Activated CD8-positive, alpha-beta memory T cell treated with anti-CD3 and anti-CD28 coated beads, Interleukin-2, amount 50 U/mL, for 24 hours (primary cell): Measurements from ENCODE around the gene PLA2G4D.

Source experiments
- DNase-seq: peaks from one replicate; pipeline ENCODE4 v3.0.0-alpha.2; 2020; ENCODE audit errors: extremely low read depth

Gene PLA2G4D

GRCh38 chr15:42090370-42090769 is 4.0 kb downstream of the PLA2G4D start:
- DNase-seq, result no peak

GRCh38 chr15:42089942-42090341 is 4.4 kb downstream of the PLA2G4D start:
- no peak for DNase-seq

- no peak for DNase-seq
Measured at GRCh38 chr15:42088801-42089640, 5.3 kb downstream of the PLA2G4D start.

DNA sequence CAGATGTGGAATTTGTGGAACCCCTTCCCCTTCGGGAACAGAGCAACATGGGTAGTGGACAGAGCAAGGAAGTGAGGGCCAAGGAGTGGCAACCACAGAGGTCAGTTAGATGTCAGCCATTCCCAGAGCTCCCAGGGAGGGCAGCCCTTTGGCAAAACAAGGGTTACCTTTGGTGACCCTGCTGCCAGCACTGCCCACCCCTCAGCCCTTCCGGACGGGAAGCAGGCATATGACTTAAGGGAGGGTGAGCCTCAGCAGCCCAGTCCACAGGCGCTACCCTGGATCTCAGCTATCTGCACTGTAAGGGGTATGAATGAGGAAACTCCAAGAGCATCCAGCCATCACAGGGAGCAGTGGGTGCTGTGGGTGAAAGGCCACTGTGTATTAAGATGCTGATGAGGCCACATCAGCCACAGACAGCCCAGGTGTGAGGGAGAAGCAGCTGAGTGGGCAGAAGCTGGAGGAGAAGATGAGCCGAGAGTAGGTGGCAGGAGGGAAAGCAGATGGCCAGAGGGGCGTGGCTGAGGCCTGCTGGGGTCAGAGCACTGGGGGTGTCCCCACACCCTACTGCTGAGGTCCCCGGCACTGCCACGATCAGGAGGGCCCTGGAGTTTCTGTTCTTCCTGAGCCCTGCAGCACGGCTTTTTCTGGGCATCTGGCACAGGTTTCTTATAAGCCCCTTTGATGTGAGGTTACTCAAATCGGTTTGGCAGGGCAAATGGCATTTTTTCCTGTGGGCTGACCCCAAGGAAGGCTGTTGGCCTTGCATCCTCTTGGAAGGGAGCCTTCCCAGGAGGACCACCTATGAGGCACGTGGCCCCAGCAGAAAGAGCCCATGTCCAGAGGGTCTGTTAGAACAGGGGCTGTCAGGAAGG is 6.2 kb downstream of the PLA2G4D start:
- DNase-seq, result no peak

DNA sequence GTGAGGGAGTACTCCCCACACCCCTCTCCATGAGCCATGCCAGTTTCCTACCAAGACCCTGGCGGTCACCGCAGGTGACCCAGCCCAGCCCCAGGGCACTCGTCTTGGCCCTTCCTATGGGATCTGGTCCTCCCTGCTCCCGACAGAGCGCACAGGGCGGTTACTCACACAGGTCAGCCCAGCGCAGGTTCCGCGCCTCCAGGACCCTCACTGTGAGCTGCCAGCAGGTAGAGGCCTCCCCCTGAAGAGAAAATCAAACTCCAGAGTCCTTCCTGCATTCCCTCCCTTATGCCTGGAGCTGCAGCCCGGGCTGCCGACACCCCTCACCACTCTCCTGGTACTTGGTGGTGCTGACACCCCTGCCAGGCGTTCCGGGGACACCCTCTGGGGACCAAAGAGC is 6.9 kb downstream of the PLA2G4D start:
- no peak for DNase-seq

DNA sequence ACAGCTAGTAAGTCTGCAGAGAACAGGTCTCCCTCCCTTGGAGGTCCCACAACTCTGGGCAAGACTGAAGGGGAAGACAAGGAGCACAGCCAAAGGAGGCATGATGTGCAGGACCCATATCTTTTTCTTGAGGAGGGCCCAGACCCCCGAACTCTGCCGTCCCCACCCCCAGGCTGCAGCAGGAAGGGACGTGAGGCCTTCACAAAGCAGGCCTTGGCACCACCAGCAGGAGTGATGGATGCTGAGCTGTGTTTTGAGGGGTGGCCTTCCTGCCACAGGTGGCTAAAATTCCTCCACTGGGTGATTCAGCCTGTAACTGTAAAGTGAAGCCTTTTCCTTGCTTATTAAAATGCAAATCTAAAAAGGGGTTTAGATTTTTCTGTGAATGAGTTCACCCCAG is 8.6 kb downstream of the PLA2G4D start:
- DNase-seq, result no peak

- no peak for DNase-seq
Measured at GRCh38 chr15:42085236-42085605, 9.1 kb downstream of the PLA2G4D start.

DNA sequence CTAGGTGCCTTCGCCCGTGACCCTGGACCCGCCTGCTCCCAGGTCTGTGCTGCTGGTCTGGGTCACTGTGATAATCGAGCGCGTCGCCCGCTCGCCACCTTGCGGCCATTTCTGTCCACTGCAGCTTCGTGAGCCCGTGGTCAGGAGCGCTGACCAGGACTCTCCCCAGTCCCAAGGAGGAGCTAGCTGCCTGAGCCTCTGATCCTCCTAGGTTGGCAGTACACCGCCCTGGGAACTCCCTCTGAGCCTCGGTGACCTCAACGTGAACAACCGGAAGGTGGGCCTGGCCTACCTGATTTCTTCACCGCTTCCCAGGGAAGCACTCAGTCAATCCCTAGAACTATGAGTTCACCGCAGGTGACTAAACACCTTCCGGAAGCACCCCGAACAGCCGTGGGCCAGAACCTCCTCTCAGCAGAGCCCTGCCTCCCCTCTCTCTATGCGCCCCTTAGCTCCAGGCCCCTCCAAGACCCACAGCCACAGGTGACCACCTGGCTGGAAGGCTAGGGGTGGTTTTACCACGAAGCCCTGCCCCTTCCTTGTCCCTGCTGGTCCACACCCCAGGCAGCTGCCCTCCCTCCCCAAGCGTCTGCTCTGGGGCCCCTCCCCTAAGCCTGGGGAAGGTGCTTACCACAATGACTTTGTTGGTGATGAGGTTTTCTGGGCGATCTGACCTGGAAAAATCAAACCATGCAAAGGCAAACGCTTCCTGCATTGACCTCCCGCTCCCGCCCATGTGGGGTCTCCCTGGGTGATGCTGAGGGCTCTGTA is 9.7 kb downstream of the PLA2G4D start:
- no peak for DNase-seq

GRCh38 chr15:42083916-42084315 is 10.4 kb downstream of the PLA2G4D start:
- DNase-seq, result no peak

- no peak for DNase-seq
Measured at GRCh38 chr15:42083605-42083908, 10.8 kb downstream of the PLA2G4D start.

GRCh38 chr15:42082823-42083604 is 11.3 kb downstream of the PLA2G4D start:
- DNase-seq, result no peak

GRCh38 chr15:42082141-42082540 is 12.2 kb downstream of the PLA2G4D start:
- no peak for DNase-seq

GRCh38 chr15:42080919-42081830 is 13.2 kb downstream of the PLA2G4D start:
- DNase-seq, result no peak

DNA sequence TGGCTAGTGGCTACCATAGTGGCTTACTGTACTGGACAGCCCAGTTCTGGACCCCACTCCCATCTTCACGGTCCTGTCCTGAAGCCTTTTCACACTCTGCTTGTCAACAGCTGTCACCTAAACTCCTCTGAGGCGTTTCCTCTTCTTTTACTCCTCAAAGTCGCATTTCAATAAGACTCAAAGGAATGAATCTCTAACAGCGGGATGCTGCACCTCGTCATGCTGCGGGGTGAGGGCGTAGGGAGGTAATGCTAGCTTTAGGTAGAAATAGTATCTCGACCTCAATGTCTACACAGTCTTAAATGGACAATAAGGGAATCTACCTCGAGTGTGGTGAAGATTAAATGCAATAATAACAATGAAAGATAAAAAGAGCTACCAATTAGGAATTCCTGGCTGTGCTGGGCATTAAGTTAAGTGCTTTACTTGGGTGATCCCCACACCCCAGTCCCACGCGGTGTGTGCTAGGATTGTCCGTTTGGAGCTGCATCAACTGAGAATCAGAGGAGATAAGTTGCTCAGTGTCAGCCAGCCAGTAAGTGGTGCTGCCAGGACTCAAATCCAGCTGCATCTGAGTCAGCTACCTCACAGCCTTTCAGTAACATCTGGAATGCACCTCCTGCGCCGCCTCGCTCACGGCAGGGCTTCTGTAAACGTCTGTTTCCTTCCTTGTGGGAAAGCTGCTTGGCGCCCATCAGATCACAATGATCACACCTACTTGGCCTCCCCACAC is 14.0 kb downstream of the PLA2G4D start:
- DNase-seq, result no peak

- no peak for DNase-seq
Measured at GRCh38 chr15:42079401-42079908, 14.9 kb downstream of the PLA2G4D start.

- DNase-seq, result no peak
Measured at GRCh38 chr15:42078903-42079302, 15.5 kb downstream of the PLA2G4D start.

DNA sequence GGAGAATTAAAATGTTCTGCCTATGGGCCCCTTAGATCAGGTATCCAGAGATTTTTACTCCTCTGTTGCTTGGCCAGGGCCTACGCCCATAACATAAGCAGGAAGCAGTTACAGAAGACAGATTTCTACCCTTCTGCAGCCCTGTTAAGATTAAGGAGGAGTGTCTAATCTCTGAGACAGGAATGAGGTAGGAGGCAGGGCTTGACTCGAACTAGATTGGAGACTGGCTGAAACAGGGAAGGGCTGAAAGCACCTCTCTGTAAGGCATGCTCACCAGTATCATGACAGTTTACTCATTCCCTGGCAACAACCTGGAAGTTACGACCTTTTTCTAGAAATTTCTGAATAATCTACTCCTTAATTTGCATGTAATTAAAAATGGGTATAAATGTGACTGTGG is 16.7 kb downstream of the PLA2G4D start:
- DNase-seq, result no peak

GRCh38 chr15:42073418-42073817 is 20.9 kb downstream of the PLA2G4D start:
- DNase-seq, result no peak

DNA sequence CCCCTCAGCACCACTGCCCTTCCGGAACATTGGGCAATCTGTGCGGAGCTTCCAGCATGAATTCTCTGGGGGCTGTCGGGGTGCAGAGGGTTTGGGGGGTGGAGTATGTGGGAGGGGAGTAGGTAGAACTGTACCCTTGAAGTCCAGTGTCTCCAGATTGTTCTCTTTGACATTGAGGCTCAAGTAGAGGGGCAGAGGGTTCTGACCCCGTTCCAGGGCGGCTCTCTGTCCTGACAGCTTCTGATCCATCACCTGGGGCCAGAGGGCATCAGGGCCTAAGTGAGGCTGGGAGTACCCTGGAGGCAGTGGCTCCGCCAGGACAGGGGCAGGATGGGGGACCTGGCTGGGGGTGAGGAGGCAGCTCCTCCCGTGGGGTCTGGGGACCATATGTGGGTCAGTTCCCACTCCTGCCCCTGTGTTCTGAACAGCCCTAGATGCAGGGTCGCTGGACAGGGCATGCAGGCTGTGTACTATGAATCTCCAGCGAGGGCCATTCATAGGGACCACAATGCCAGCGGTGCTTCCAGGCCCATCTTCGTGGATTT is 22.1 kb downstream of the PLA2G4D start:
- DNase-seq, result no peak
